ENCODE results near the gene GABRG2. TPM values are rescaled to one million over a fixed set of nuclear protein-coding genes. Genes with fewer than 3 reads are reported as not detected.

Gene GABRG2
- total and polyA plus RNA-seq, 2 donors = 0.09 to 0.63 TPM

GRCh38 chr5:162119801-162120200 is 52.2 kb downstream of the GABRG2 start:
- no peak overlapping the region for H3K27ac ChIP-seq (ENCODE audit: low read depth)
- 83% methylated on average over 3 of the region's 3 CpGs for WGBS
- H3K36me3 ChIP-seq (ENCODE audit: insufficient read depth) = no peaks in the 10 kb centered on the region
- no peaks in the 10 kb centered on the region for H3K4me1 ChIP-seq (ENCODE audit: insufficient read depth)
- no peak overlapping the region for H3K4me3 ChIP-seq (ENCODE audit: low read depth, low read length)
- no peak for DNase-seq (ENCODE audit: extremely low spot score)

GRCh38 chr5:162128117-162128516 is 60.5 kb downstream of the GABRG2 start:
- H3K36me3 ChIP-seq (ENCODE audit: insufficient read depth) = no peaks in the 10 kb centered on the region
- WGBS = 34% methylated on average over 2 of the region's 2 CpGs
- no peaks in the 10 kb centered on the region for H3K4me1 ChIP-seq (ENCODE audit: insufficient read depth)
- H3K27ac ChIP-seq (ENCODE audit: low read depth) = no peak overlapping the region
- no peak overlapping the region for H3K4me3 ChIP-seq (ENCODE audit: low read depth, low read length)
- no peak for DNase-seq (ENCODE audit: extremely low spot score)

- no peak overlapping the region for H3K4me3 ChIP-seq (ENCODE audit: low read depth, low read length)
These were observed 64.8 kb downstream of the GABRG2 start for GRCh38 chr5:162132348-162132747.

GRCh38 chr5:162139190-162139589 is 71.6 kb downstream of the GABRG2 start:
- H3K4me3 ChIP-seq (ENCODE audit: low read depth, low read length) = no peak overlapping the region
- no peaks in the 10 kb centered on the region for H3K36me3 ChIP-seq (ENCODE audit: insufficient read depth)
- H3K27ac ChIP-seq (ENCODE audit: low read depth) = no peak overlapping the region
- WGBS = 55% methylated on average over 3 of the region's 3 CpGs
- no peaks in the 10 kb centered on the region for H3K4me1 ChIP-seq (ENCODE audit: insufficient read depth)
- no peak for DNase-seq (ENCODE audit: extremely low spot score)

More at GRCh38 chr5:162132348-162132747, 64.8 kb downstream of the GABRG2 start:
- H3K36me3 ChIP-seq (ENCODE audit: insufficient read depth) = no peaks in the 10 kb centered on the region
- H3K4me1 ChIP-seq (ENCODE audit: insufficient read depth) = no peaks in the 10 kb centered on the region
- no peak overlapping the region for H3K27ac ChIP-seq (ENCODE audit: low read depth)
- no peak for DNase-seq (ENCODE audit: extremely low spot score)

GRCh38 chr5:162154242-162154641 is 86.7 kb downstream of the GABRG2 start:
- no peak for DNase-seq (ENCODE audit: extremely low spot score)
- Histone ChIP-seq H3K4me3 (ENCODE audit: low read depth, low read length) (no peak overlapping the region), H3K27ac (ENCODE audit: low read depth) (no peak overlapping the region), H3K36me3 (ENCODE audit: insufficient read depth) (no peaks in the 10 kb centered on the region), H3K4me1 (ENCODE audit: insufficient read depth) (no peaks in the 10 kb centered on the region)
- 95% methylated on average over 1 of the region's 1 CpG for WGBS

GRCh38 chr5:162160401-162160800 is 92.8 kb downstream of the GABRG2 start:
- no peak overlapping the region for H3K27ac ChIP-seq (ENCODE audit: low read depth)
- no peaks in the 10 kb centered on the region for H3K36me3 ChIP-seq (ENCODE audit: insufficient read depth)
- DNase-seq (ENCODE audit: extremely low spot score) = no peak
- no peaks in the 10 kb centered on the region for H3K4me1 ChIP-seq (ENCODE audit: insufficient read depth)
- no peak overlapping the region for H3K4me3 ChIP-seq (ENCODE audit: low read depth, low read length)
- WGBS = 67% methylated on average over 2 of the region's 2 CpGs

- Histone ChIP-seq H3K27ac (ENCODE audit: low read depth) (no peak overlapping the region), H3K4me1 (ENCODE audit: insufficient read depth) (no peaks in the 10 kb centered on the region), H3K36me3 (ENCODE audit: insufficient read depth) (no peaks in the 10 kb centered on the region), H3K4me3 (ENCODE audit: low read depth, low read length) (no peak overlapping the region)
- no peak for DNase-seq (ENCODE audit: extremely low spot score)
- WGBS = 75% methylated on average over 6 of the region's 6 CpGs
These were observed 96.1 kb downstream of the GABRG2 start for GRCh38 chr5:162163663-162164062.

GRCh38 chr5:162174358-162174974 is 106.9 kb downstream of the GABRG2 start:
- no peaks in the 10 kb centered on the region for H3K4me1 ChIP-seq (ENCODE audit: insufficient read depth)
- DNase-seq (ENCODE audit: extremely low spot score) = no peak
- H3K4me3 ChIP-seq (ENCODE audit: low read depth, low read length) = no peak overlapping the region
- WGBS = 73% methylated on average over 6 of the region's 6 CpGs
- H3K27ac ChIP-seq (ENCODE audit: low read depth) = no peak overlapping the region
- H3K36me3 ChIP-seq (ENCODE audit: insufficient read depth) = no peaks in the 10 kb centered on the region

GRCh38 chr5:162187371-162187770 is 119.8 kb downstream of the GABRG2 start:
- H3K27ac ChIP-seq (ENCODE audit: low read depth) = no peak overlapping the region
- H3K4me1 ChIP-seq (ENCODE audit: insufficient read depth) = no peaks in the 10 kb centered on the region
- no peak overlapping the region for H3K4me3 ChIP-seq (ENCODE audit: low read depth, low read length)
- 79% methylated on average over 1 of the region's 1 CpG for WGBS
- no peak for DNase-seq (ENCODE audit: extremely low spot score)
- H3K36me3 ChIP-seq (ENCODE audit: insufficient read depth) = no peaks in the 10 kb centered on the region

GRCh38 chr5:162189719-162190118 is 122.1 kb downstream of the GABRG2 start:
- 72% methylated on average over 5 of the region's 5 CpGs for WGBS
- no peak for DNase-seq (ENCODE audit: extremely low spot score)
- Histone ChIP-seq H3K27ac (ENCODE audit: low read depth) (no peak overlapping the region), H3K4me1 (ENCODE audit: insufficient read depth) (no peaks in the 10 kb centered on the region), H3K4me3 (ENCODE audit: low read depth, low read length) (no peak overlapping the region), H3K36me3 (ENCODE audit: insufficient read depth) (no peaks in the 10 kb centered on the region)

- Histone ChIP-seq H3K4me3 (ENCODE audit: low read depth, low read length) (no peak overlapping the region), H3K36me3 (ENCODE audit: insufficient read depth) (no peaks in the 10 kb centered on the region), H3K4me1 (ENCODE audit: insufficient read depth) (no peaks in the 10 kb centered on the region), H3K27ac (ENCODE audit: low read depth) (no peak overlapping the region)
- WGBS = 72% methylated on average over 6 of the region's 6 CpGs
- no peak for DNase-seq (ENCODE audit: extremely low spot score)
These were observed 125.4 kb downstream of the GABRG2 start for GRCh38 chr5:162193012-162193411.

- DNase-seq (ENCODE audit: extremely low spot score) = no peak
- Histone ChIP-seq H3K27ac (ENCODE audit: low read depth) (no peak overlapping the region), H3K4me1 (ENCODE audit: insufficient read depth) (no peaks in the 10 kb centered on the region), H3K36me3 (ENCODE audit: insufficient read depth) (no peaks in the 10 kb centered on the region), H3K4me3 (ENCODE audit: low read depth, low read length) (no peak overlapping the region)
- 68% methylated on average over 1 of the region's 1 CpG for WGBS
These were observed 128.8 kb downstream of the GABRG2 start for GRCh38 chr5:162196351-162196750.

- Histone ChIP-seq H3K4me3 (ENCODE audit: low read depth, low read length) (no peak overlapping the region), H3K27ac (ENCODE audit: low read depth) (no peak overlapping the region), H3K4me1 (ENCODE audit: insufficient read depth) (no peaks in the 10 kb centered on the region), H3K36me3 (ENCODE audit: insufficient read depth) (no peaks in the 10 kb centered on the region)
- no peak for DNase-seq (ENCODE audit: extremely low spot score)
- WGBS = 74% methylated on average over 1 of the region's 1 CpG
These were observed 134.8 kb downstream of the GABRG2 start for GRCh38 chr5:162202285-162202880.
